SIG-M5 (cell line): ENCODE results near the gene CYP27C1.
"Not testable (repeated sequence)": the region's sequence is repeated elsewhere in the genome, so short reads cannot be mapped to it uniquely, and the experiment has no call there.

ENCODE experiments used
- DNase-seq: peaks from one replicate; lab custom pipeline; 2025; lab: John Stamatoyannopoulos, UW

Gene CYP27C1

GRCh38 chr2:127220102-127220767 is at the start of gene CYP27C1:
CYP27C1 (minus strand) TSS chr2:127220299; CDS start chr2:127220270, 29 bp downstream.
- DNase-seq, result no peak

DNA sequence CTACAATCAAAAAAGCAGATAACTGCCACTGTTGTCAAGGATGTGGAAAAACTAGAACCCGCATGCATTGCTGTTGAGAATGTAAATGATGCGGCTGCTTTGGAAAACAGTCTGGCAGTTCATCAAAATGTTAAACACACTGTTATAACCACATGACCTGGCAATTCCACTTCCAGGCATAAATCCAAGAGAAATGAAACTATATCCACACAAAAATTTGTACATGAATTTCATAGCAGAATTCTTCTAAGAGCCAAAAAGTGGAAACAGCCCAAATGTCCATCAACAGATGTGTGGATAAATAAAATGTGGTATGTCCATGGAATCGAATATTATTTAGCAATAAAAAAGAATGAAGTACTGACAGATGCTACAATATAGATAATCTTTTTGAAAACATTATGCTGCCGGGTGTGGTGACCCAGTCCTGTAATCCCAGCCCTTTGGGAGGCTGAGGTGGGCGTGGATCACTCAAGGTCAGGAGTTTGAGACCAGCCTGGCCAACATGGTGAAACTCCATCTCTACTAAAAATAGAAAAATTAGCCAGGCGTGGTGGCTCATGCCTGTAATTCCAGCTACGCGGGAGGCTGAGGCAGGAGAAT is 41.8 kb upstream of the CYP27C1 start:
- no peak for DNase-seq

GRCh38 chr2:127259355-127259754 is 39.3 kb upstream of the CYP27C1 start:
- no peak for DNase-seq

GRCh38 chr2:127256866-127257265 is 36.8 kb upstream of the CYP27C1 start:
- no peak for DNase-seq

DNA sequence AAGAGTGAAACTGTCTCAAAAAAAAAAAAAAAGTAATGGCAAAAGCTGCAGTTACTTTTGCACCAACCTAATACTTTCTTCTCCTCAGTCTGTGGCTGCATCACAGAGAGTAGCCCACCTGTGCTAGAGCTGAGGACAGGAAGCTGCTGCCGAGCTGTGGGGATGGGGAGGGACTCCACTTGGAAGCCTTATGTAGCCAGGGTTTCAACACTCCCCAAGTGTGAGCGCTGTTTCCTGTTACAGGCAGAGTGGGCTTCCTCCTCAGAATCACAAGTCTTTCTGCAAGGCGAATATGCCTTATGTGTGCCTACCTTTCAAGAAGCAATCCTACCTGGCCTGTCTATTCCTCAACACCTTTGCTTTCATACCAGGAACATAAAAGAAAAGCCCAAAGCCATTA is 36.3 kb upstream of the CYP27C1 start:
- DNase-seq, result no peak

GRCh38 chr2:127255721-127256120 is 35.6 kb upstream of the CYP27C1 start:
- DNase-seq, result no peak

- no peak for DNase-seq
These were observed 35.0 kb upstream of the CYP27C1 start for GRCh38 chr2:127255146-127255545.

DNA sequence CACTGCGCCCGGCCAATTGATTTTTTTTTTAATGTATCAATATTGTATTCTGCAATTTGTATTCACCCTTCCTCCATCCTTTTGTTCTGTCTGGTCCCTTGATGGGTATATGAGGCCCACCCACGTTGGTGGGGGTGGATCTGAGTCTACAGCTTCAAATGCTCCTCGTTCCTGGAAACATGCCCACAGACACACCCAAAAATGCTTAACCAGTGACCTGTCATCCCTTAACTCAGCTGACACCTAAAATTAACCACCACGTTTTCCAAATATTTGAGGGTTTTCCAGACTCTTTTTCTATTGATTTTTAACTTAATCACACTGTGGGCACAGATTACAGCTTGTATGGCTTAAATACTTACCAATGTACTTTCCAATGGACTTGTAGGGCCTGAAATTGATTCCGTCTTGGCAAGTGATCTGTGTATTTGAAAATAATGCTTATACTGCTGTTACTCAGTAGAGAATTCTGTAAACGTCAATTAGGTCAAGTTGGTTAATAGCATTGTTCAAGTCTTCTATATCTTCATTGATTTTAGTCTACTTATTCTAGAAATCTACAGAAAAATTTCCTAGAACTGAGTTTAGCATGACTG is 34.4 kb upstream of the CYP27C1 start:
- no peak for DNase-seq

GRCh38 chr2:127241184-127241583 is 21.1 kb upstream of the CYP27C1 start:
- not testable (repeated sequence) for DNase-seq

- DNase-seq, result no peak
These were observed 19.3 kb upstream of the CYP27C1 start for GRCh38 chr2:127239395-127239794.

GRCh38 chr2:127237768-127238167 is 17.7 kb upstream of the CYP27C1 start:
- DNase-seq, result not testable (repeated sequence)

DNA sequence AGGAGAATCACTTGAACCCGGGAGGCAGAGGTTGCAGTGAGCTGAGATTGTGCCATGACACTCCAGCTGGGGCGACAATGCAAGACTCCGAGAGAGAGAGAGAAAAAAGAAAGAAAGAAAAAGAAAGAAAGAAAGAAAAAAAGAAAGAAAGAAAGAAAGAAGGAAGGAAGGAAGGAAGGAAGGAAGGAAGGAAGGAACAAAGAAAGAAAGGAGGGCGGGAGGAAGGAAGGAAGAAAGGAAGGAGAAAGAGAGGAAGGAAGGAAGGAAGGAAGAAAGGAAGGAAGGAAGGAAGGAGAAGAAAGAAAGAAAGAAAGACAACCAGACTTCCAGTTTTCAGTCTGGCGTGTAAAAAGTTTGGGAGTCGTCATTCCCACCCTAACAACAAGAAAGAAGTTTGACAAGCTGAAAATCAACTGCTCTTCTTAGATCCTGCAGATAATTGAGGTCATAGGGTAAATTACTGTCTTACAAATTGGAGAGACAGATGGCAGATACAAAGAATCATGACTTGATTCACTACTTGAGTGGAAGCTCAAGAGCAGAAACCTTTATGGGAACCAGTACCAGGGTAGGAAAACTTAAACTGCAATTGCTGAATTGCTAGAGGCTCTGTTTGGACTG is 15.1 kb upstream of the CYP27C1 start:
- DNase-seq, result no peak

- DNase-seq, result no peak
These were observed 13.6 kb upstream of the CYP27C1 start for GRCh38 chr2:127233710-127234109.

DNA sequence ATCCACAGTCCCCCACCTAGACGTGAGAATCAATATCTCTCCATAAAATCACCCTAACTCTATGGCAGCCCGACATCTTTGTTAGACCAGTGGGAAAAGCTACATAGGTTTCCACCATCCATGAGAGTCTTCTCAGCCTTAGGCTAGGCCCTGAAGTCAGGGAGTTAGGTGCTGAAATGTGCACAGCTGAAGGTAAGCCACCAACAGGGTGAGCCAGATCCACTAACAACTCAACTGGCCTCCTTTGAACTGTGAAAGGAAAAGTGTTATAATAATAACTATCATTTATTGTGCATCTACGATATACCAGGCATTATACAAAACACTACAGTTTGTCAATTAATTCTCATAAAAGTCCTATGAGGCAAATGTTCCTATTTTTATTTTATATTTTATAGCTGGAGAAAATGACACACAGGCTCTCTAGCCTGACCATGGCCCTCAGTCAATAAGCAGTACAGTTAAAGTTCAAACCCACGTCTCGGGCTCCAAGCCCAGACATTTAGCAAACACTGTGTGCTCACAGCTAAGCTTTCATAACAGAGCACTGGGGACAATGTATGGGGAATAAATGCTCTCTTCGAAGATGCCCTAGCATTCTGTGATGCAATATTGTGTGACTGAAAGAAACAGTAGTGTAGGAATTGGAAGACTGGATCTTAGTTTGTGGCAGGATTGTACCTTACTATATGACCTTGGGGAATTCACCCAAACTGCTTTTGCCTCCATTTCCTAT is 11.2 kb upstream of the CYP27C1 start:
- no peak for DNase-seq

DNA sequence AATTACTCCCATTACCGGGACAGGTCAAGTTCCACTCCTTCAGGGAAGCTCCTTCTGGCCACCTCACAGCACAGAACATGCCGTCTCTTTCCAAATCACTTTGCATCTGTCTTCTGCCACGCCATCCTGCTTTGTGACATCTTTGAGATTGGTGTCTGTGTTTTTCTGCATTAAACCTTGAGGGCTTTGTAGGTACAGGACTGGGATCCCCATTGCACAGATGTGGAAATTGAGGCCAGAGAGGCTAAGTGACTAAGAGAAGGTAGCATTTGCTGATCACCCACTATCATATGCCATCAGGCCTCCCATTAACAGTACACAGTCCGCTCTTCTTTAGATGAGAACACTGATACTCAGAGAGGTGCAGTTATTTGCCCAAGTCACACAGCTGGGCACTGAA is 9.5 kb upstream of the CYP27C1 start:
- DNase-seq, result no peak

GRCh38 chr2:127228102-127228501 is 8.0 kb upstream of the CYP27C1 start:
- no peak for DNase-seq

DNA sequence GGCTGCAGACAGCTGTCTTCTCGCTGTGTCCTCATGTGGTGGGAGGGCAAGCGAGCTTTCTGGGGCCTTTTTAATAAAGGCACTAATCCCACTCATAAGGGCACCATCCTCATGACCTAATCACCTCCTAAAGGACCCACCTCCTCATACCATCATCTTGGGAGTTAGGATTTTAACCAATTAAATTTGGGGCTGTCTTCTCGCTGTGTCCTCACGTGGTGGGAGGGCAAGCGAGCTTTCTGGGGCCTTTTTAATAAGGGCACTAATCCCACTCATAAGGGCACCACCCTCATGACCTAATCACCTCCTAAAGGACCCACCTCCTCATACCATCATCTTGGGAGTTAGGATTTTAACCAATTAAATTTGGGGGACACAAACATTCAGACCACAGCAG is 7.2 kb upstream of the CYP27C1 start:
- not testable (repeated sequence) for DNase-seq

GRCh38 chr2:127226520-127227263 is 6.6 kb upstream of the CYP27C1 start:
- no peak for DNase-seq

GRCh38 chr2:127226132-127226519 is 6.0 kb upstream of the CYP27C1 start:
- DNase-seq, result no peak

DNA sequence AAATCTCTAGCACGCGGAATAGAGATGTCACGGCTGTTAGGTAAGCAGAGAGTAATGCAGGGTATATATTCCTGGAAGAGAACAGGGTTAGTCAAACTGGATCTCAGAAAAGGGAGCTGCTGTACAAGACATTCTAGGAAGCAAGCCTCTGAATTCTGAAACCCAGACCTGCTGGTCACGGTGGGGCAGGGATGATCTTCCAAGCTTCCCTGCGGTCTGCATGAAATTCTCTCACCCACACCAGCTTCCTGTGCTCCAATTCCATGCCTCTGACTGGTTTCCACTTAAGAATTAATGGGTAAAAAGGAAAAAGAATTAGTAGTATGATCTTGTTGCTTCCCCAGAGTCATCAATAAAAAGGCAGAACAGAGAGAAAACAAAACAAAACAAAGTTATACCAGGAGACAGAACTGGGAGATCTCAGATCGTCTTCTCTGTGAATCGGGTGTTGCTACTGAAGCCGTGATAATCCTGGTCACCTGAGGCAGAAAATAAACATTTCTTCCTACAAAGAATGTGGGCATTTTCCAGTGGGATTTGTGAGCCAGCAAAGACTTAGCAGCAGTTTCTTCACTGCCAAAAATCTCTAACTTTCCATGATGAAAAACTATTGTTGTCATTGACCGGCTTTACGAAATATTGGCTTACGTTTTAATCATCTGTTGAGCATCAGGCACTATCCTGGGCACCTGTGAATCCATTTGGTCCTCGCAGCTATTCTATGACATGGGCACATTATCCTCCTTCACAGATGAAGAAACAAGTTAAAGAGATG is 5.3 kb upstream of the CYP27C1 start:
- DNase-seq, result no peak

DNA sequence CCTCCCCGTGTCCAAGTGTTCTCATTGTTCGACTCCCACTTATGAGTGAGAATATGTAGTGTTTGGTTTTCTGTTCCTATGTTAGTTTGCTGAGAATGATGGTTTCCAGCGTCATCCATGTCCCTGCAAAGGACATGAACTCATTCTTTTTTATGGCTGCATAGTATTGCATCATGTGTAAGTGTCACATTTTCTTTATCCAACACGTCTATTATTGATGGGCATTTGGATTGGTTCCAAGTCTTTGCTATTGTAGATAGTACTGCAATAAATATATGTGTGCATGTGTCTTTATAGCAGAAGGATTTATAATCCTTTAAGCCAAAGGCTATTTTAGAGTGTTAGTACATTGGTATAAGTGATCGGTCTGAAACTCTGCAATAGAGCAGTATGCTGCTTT is 4.0 kb upstream of the CYP27C1 start:
- not testable (repeated sequence) for DNase-seq
